Stimulated activated CD8-positive, alpha-beta memory T cell treated with anti-CD3 and anti-CD28 coated beads, Interleukin-12 subunit alpha, Interleukin-12 subunit beta, amount 100 ng/mL, for 4 hours (primary cell): ENCODE measurements around the gene EEF2.
"Not testable (repeated sequence)": the region's sequence is repeated elsewhere in the genome, so short reads cannot be mapped to it uniquely, and the experiment has no call there.

Experiments
- DNase-seq: peaks from one replicate; pipeline ENCODE4 v3.0.0-alpha.2; 2020; ENCODE audit warnings: low read depth

Gene EEF2

GRCh38 chr19:3944018-3944721 is 41.1 kb downstream of the EEF2 start:
- no peak for DNase-seq

- DNase-seq: no peak
These were observed 42.4 kb downstream of the EEF2 start for GRCh38 chr19:3942790-3943409.

GRCh38 chr19:3938300-3938950 is 46.8 kb downstream of the EEF2 start:
- not testable (repeated sequence) for DNase-seq

- no peak for DNase-seq
These were observed 48.5 kb downstream of the EEF2 start for GRCh38 chr19:3936506-3937442.

- DNase-seq: no peak
These were observed 52.1 kb downstream of the EEF2 start, which contains the start of gene NMRK2 for GRCh38 chr19:3932931-3933810. Gene NMRK2, plus strand, starts transcription at chr19:3933069. Its CDS starts 603 bp downstream, at chr19:3933672.

- no peak for DNase-seq
These were observed 54.2 kb downstream of the EEF2 start for GRCh38 chr19:3931041-3931440.
